Loucy (cell line): Measurements from ENCODE around the gene HNRNPH2.

Source experiments
- H2AFZ ChIP-seq: fragments of 200-600 bp; sonication (generic); 2 replicates; pipeline ENCODE4 v1.6.0; 2016; ENCODE audit warnings: antibody characterized with exemption, mild to moderate bottlenecking, low read length, moderate library complexity
- H3F3A ChIP-seq: fragments of 200-600 bp; 2 replicates; pipeline ENCODE4 v1.6.0; 2016; ENCODE audit warnings: antibody characterized with exemption, low read depth, mild to moderate bottlenecking
- H3K27me3 ChIP-seq: fragments of 200-600 bp; sonication (generic); 2 replicates; pipeline ENCODE4 v1.6.1; 2014; ENCODE audit warnings: low read length, mild to moderate bottlenecking; ENCODE audit not compliant: insufficient read depth, poor library complexity, severe bottlenecking
- H3K36me3 ChIP-seq: fragments of 200-600 bp; sonication (generic); 2 replicates; pipeline ENCODE4 v1.6.1; 2016; ENCODE audit warnings: low read length; ENCODE audit not compliant: insufficient read depth
- H3K4me1 ChIP-seq: fragments of 200-600 bp; sonication (generic); 2 replicates; pipeline ENCODE4 v1.5.1; 2014; ENCODE audit warnings: low read length, mild to moderate bottlenecking; ENCODE audit not compliant: insufficient read depth, poor library complexity, severe bottlenecking
- H3K4me2 ChIP-seq: fragments of 200-600 bp; sonication (generic); 2 replicates; pipeline ENCODE4 v1.6.0; 2014; ENCODE audit warnings: antibody characterized with exemption, low read length, low read depth, mild to moderate bottlenecking; ENCODE audit not compliant: poor library complexity, severe bottlenecking
- H3K4me3 ChIP-seq: fragments of 200-600 bp; sonication (generic); 2 replicates; pipeline ENCODE4 v1.5.1; 2014; ENCODE audit warnings: low read length, mild to moderate bottlenecking, mixed read lengths; ENCODE audit not compliant: poor library complexity, severe bottlenecking
- H3K79me2 ChIP-seq: fragments of 200-600 bp; sonication (generic); 2 replicates; pipeline ENCODE4 v1.6.1; 2014; ENCODE audit warnings: low read length; ENCODE audit not compliant: insufficient read depth
- H3K9ac ChIP-seq: fragments of 200-600 bp; sonication (generic); 2 replicates; pipeline ENCODE4 v1.6.0; 2014; ENCODE audit warnings: mild to moderate bottlenecking, low read depth, low read length, moderate library complexity; ENCODE audit not compliant: poor library complexity, severe bottlenecking
- H3K9me2 ChIP-seq: fragments of 200-600 bp; sonication (generic); replicated peaks from 2 replicates; pipeline ENCODE4 v1.6.1; 2016; ENCODE audit warnings: low read depth, low read length, mixed read lengths
- H3K9me3 ChIP-seq: fragments of 200-600 bp; sonication (generic); 2 replicates; pipeline ENCODE4 v1.6.1; 2014; ENCODE audit warnings: mild to moderate bottlenecking, antibody characterized with exemption, low read length, low read depth; ENCODE audit not compliant: insufficient read depth
- H4K20me1 ChIP-seq: fragments of 200-600 bp; sonication (generic); 2 replicates; pipeline ENCODE4 v1.6.0; 2014; ENCODE audit warnings: antibody characterized with exemption, low read length, mild to moderate bottlenecking; ENCODE audit not compliant: insufficient read depth, poor library complexity, severe bottlenecking
- CTCF ChIP-seq: fragments of 200-600 bp; sonication (generic); conservative IDR thresholded peaks from 2 replicates; pipeline ENCODE4 v1.5.1; 2014; ENCODE audit warnings: mild to moderate bottlenecking, antibody characterized with exemption, low read length
- EZH2phosphoT487 ChIP-seq: fragments of 200-600 bp; IDR thresholded peaks from 2 replicates; pipeline ENCODE4 v1.6.1; 2018; ENCODE audit warnings: antibody characterized with exemption, mild to moderate bottlenecking, moderate library complexity, borderline replicate concordance

HNRNPH2 gene

GRCh38 chrX:101417190-101417589 lies 9.2 kb downstream of the HNRNPH2 start:
- H4K20me1 ChIP-seq, result no peaks in the 10 kb centered on the region
- H3K4me3 ChIP-seq, result no peak overlapping the region
- H3K9me2 ChIP-seq, result no peaks in the 10 kb centered on the region
- peak overlapping the region; percentile 81 for H3K4me2 ChIP-seq
- no peaks in the 10 kb centered on the region for H3K9me3 ChIP-seq
- H3K79me2 ChIP-seq, result peaks cover 11% of the 10 kb centered on the region; the same call in 1 of the 2 replicates
- TF ChIP-seq CTCF (no peak), EZH2phosphoT487 (no peak)
- H2AFZ ChIP-seq, result peak overlapping the region; percentile 87; the same call in 1 of the 2 replicates
- peaks cover 8% of the 10 kb centered on the region; the same call in 1 of the 2 replicates for H3K36me3 ChIP-seq
- peaks cover 8% of the 10 kb centered on the region for H3K4me1 ChIP-seq
- H3K9ac ChIP-seq, result no peak overlapping the region
- H3K27me3 ChIP-seq, result no peaks in the 10 kb centered on the region
- no peaks in the 10 kb centered on the region for H3F3A ChIP-seq

GRCh38 chrX:101417981-101418841 lies 10.2 kb downstream of the HNRNPH2 start:
- no peaks in the 10 kb centered on the region; the same call in 1 of the 2 replicates for H3K36me3 ChIP-seq
- H2AFZ ChIP-seq, result peak overlapping the region; percentile 87
- peak overlapping the region; percentile 86 for H3K9ac ChIP-seq
- H3K4me3 ChIP-seq, result peak overlapping the region; percentile 79
- H3F3A ChIP-seq, result no peaks in the 10 kb centered on the region
- H4K20me1 ChIP-seq, result no peaks in the 10 kb centered on the region
- no peaks in the 10 kb centered on the region for H3K9me3 ChIP-seq
- peak overlapping the region; percentile 81 for H3K4me2 ChIP-seq
- H3K79me2 ChIP-seq, result peaks cover under 1% of the 10 kb centered on the region; the same call in 1 of the 2 replicates
- H3K27me3 ChIP-seq, result no peaks in the 10 kb centered on the region
- H3K4me1 ChIP-seq, result peaks cover 8% of the 10 kb centered on the region
- H3K9me2 ChIP-seq, result no peaks in the 10 kb centered on the region
- no peak for TF ChIP-seq CTCF
- TF ChIP-seq EZH2phosphoT487, result no peak

- Histone ChIP-seq H3K9ac (peak overlapping the region; percentile 86), H3K4me3 (peak overlapping the region; percentile 79), H4K20me1 (no peaks in the 10 kb centered on the region), H3F3A (no peaks in the 10 kb centered on the region), H2AFZ (no peak overlapping the region), H3K4me2 (peak overlapping the region; percentile 81), H3K79me2 (no peaks in the 10 kb centered on the region), H3K9me2 (no peaks in the 10 kb centered on the region), H3K4me1 (peaks cover 8% of the 10 kb centered on the region), H3K9me3 (no peaks in the 10 kb centered on the region), H3K36me3 (no peaks in the 10 kb centered on the region), H3K27me3 (no peaks in the 10 kb centered on the region)
- no peak for TF ChIP-seq CTCF
Observed at GRCh38 chrX:101419489-101419888, 11.5 kb downstream of the HNRNPH2 start.
